SU-DHL-6 (cell line): ENCODE data around the gene CNTNAP5.

Source experiments
- H2AFZ ChIP-seq: fragments of 200-600 bp; sonication (generic); 2 replicates; pipeline ENCODE4 v1.6.1; 2014; ENCODE audit warnings: low read depth, mild to moderate bottlenecking, moderate library complexity, mixed read lengths, antibody characterized with exemption, low read length; ENCODE audit not compliant: severe bottlenecking
- H3F3A ChIP-seq: fragments of 200-600 bp; shearing (Covaris generic); 2 replicates; pipeline ENCODE4 v1.6.0; 2016; ENCODE audit warnings: antibody characterized with exemption, mild to moderate bottlenecking; ENCODE audit not compliant: insufficient read depth
- H3K27ac ChIP-seq: fragments of 200-600 bp; sonication (generic); 2 replicates; pipeline ENCODE4 v1.5.1; 2016; ENCODE audit warnings: low read depth, mild to moderate bottlenecking, low read length, moderate library complexity, mixed read lengths
- H3K27me3 ChIP-seq: fragments of 200-600 bp; sonication (generic), shearing (Covaris generic); 2 replicates; pipeline ENCODE4 v1.6.0; 2014; ENCODE audit warnings: mild to moderate bottlenecking, low read length
- H3K36me3 ChIP-seq: fragments of 200-600 bp; sonication (generic); 2 replicates; pipeline ENCODE4 v1.6.1; 2014; ENCODE audit warnings: mild to moderate bottlenecking, low read length, mixed read lengths
- H3K4me2 ChIP-seq: fragments of 300-600, 200-600 bp; shearing (Covaris generic), sonication (generic); 2 replicates; pipeline ENCODE4 v1.6.0; 2014; ENCODE audit warnings: low read length, low read depth, mild to moderate bottlenecking; ENCODE audit not compliant: poor library complexity, severe bottlenecking
- H3K4me3 ChIP-seq: fragments of 200-600 bp; sonication (generic); 2 replicates; pipeline ENCODE4 v1.5.1; 2014; ENCODE audit warnings: antibody characterized with exemption, low read length, mild to moderate bottlenecking, mixed read lengths; ENCODE audit not compliant: insufficient read depth, poor library complexity, severe bottlenecking
- H3K79me2 ChIP-seq: fragments of 200-600 bp; sonication (generic); 2 replicates; pipeline ENCODE4 v1.6.1; 2014; ENCODE audit warnings: mild to moderate bottlenecking, low read length, moderate library complexity; ENCODE audit not compliant: insufficient read depth
- H3K9ac ChIP-seq: fragments of 200-600 bp; sonication (generic); 2 replicates; pipeline ENCODE4 v1.7.0; 2014; ENCODE audit warnings: mild to moderate bottlenecking, low read length
- H3K9me2 ChIP-seq: fragments of 200-600 bp; sonication (generic); replicated peaks from 2 replicates; pipeline ENCODE4 v1.6.1; 2014; ENCODE audit warnings: low read length; ENCODE audit not compliant: insufficient read depth
- H3K9me3 ChIP-seq: fragments of 200-600 bp; sonication (generic); 2 replicates; pipeline ENCODE4 v1.6.1; 2014; ENCODE audit warnings: low read length, mixed read lengths; ENCODE audit not compliant: insufficient read depth
- H4K20me1 ChIP-seq: fragments of 200-600 bp; sonication (generic); 2 replicates; pipeline ENCODE4 v1.6.1; 2014; ENCODE audit warnings: low read depth, mild to moderate bottlenecking, antibody characterized with exemption, low read length, moderate library complexity, mixed read lengths
- EZH2phosphoT487 ChIP-seq: fragments of 200-600 bp; sonication (generic), shearing (Covaris generic); conservative IDR thresholded peaks from 2 replicates; pipeline ENCODE4 v1.6.1; 2018; ENCODE audit warnings: mild to moderate bottlenecking, antibody characterized with exemption, low read length, moderate library complexity, mixed read lengths
- TF ChIP-seq, protein P1 (sequence below): fragments of 200-600 bp; sonication (generic); IDR thresholded peaks from one replicate; pipeline ENCODE4 v1.5.1; 2017; ENCODE audit warnings: antibody characterized with exemption, mild to moderate bottlenecking, low read length, moderate library complexity; ENCODE audit not compliant: insufficient read depth, poor library complexity, severe bottlenecking

Gene CNTNAP5

DNA sequence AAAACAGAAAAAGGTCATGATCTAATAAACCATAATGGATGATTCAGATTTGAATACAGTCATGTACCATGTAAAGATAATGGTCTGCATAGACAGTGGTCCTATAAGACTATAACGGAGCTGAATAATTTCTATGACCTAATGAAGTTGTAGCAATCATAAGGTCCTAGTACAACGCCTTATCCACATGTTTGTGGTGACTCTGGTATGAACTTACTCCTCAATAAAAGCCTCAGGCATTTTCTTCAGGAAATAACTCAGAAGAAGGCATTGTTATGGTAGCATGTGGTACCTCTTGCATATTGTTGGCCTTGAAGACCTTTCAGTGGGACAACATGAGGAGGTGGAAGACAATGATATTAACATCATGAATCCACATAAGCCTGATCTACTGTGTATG lies 883.3 kb downstream of the CNTNAP5 start:
- no peak overlapping the region for H3K9ac ChIP-seq
- H3K9me2 ChIP-seq = no peaks in the 10 kb centered on the region
- no peak overlapping the region for H3K27ac ChIP-seq
- H3F3A ChIP-seq = no peaks in the 10 kb centered on the region
- H3K27me3 ChIP-seq = no peaks in the 10 kb centered on the region
- no peak for TF ChIP-seq EZH2phosphoT487
- TF ChIP-seq, protein P1, sequence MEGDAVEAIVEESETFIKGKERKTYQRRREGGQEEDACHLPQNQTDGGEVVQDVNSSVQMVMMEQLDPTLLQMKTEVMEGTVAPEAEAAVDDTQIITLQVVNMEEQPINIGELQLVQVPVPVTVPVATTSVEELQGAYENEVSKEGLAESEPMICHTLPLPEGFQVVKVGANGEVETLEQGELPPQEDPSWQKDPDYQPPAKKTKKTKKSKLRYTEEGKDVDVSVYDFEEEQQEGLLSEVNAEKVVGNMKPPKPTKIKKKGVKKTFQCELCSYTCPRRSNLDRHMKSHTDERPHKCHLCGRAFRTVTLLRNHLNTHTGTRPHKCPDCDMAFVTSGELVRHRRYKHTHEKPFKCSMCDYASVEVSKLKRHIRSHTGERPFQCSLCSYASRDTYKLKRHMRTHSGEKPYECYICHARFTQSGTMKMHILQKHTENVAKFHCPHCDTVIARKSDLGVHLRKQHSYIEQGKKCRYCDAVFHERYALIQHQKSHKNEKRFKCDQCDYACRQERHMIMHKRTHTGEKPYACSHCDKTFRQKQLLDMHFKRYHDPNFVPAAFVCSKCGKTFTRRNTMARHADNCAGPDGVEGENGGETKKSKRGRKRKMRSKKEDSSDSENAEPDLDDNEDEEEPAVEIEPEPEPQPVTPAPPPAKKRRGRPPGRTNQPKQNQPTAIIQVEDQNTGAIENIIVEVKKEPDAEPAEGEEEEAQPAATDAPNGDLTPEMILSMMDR = no peak
- no peaks in the 10 kb centered on the region for H3K36me3 ChIP-seq
- H3K4me2 ChIP-seq = no peak overlapping the region
- no peak overlapping the region for H2AFZ ChIP-seq
- H4K20me1 ChIP-seq = no peaks in the 10 kb centered on the region
- no peaks in the 10 kb centered on the region for H3K9me3 ChIP-seq
- H3K4me3 ChIP-seq = no peak overlapping the region
- no peaks in the 10 kb centered on the region for H3K79me2 ChIP-seq

DNA sequence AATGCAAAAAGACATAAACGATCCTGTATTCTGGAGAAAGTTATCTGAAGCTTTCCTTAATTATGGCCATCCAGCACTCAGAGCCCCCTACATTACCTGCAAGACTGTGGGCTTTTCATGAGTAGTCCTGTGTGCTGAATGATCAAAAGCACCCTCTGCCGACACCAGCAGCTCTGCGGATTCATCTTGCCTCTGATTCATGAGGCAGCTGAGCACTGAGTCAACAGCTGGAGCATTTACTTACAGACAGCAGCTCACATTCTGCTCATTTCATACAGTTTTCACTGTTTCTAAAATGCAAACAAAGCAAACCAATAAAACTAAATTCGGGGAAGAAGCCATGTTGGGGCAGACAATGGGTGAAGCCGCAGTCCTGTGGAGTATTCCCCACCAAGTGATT lies 886.5 kb downstream of the CNTNAP5 start:
- Histone ChIP-seq H3K27me3 (no peaks in the 10 kb centered on the region), H3K9me3 (no peaks in the 10 kb centered on the region), H3K4me2 (no peak overlapping the region), H3K27ac (no peak overlapping the region), H2AFZ (no peak overlapping the region), H4K20me1 (no peaks in the 10 kb centered on the region), H3K36me3 (no peaks in the 10 kb centered on the region), H3K4me3 (no peak overlapping the region), H3K9ac (no peak overlapping the region), H3K9me2 (no peaks in the 10 kb centered on the region), H3K79me2 (no peaks in the 10 kb centered on the region), H3F3A (no peaks in the 10 kb centered on the region)
- no peak for TF ChIP-seq EZH2phosphoT487
- TF ChIP-seq, protein P1 = no peak

DNA sequence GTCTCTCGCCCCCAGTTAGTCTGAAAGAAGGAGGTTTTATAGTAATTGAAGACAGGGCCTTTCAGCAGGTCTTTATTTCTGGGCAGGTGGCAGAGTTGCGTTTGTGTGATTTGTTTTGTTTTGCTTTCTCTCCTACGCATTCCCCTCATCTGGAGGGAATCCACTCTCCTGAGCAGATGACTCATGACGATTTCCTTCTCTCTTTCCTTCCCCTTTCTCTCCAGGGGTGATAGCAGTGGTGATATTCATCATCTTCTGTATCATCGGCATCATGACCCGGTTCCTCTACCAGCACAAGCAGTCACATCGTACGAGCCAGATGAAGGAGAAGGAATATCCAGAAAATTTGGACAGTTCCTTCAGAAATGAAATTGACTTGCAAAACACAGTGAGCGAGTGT lies 888.8 kb downstream of the CNTNAP5 start:
- H3K9me3 ChIP-seq = no peaks in the 10 kb centered on the region
- H3K4me2 ChIP-seq = no peak overlapping the region
- no peaks in the 10 kb centered on the region for H3K79me2 ChIP-seq
- H3K9ac ChIP-seq = no peak overlapping the region
- H3K4me3 ChIP-seq = no peak overlapping the region
- H3K9me2 ChIP-seq = no peaks in the 10 kb centered on the region
- H4K20me1 ChIP-seq = no peaks in the 10 kb centered on the region
- no peak overlapping the region for H3K27ac ChIP-seq
- H3K36me3 ChIP-seq = no peaks in the 10 kb centered on the region
- no peak overlapping the region for H2AFZ ChIP-seq
- H3F3A ChIP-seq = no peaks in the 10 kb centered on the region
- TF ChIP-seq EZH2phosphoT487 = no peak
- TF ChIP-seq, protein P1 = no peak
- no peaks in the 10 kb centered on the region for H3K27me3 ChIP-seq
